SU-DHL-6 (cell line): ENCODE results near the gene LIPE.

Experiments
- H2AFZ ChIP-seq: fragments of 200-600 bp; sonication (generic); 2 replicates; pipeline ENCODE4 v1.6.1; 2014; ENCODE audit warnings: low read depth, mild to moderate bottlenecking, moderate library complexity, mixed read lengths, antibody characterized with exemption, low read length; ENCODE audit not compliant: severe bottlenecking
- H3F3A ChIP-seq: fragments of 200-600 bp; shearing (Covaris generic); 2 replicates; pipeline ENCODE4 v1.6.0; 2016; ENCODE audit warnings: antibody characterized with exemption, mild to moderate bottlenecking; ENCODE audit not compliant: insufficient read depth
- H3K27ac ChIP-seq: fragments of 200-600 bp; sonication (generic); 2 replicates; pipeline ENCODE4 v1.5.1; 2016; ENCODE audit warnings: low read depth, mild to moderate bottlenecking, low read length, moderate library complexity, mixed read lengths
- H3K27me3 ChIP-seq: fragments of 200-600 bp; sonication (generic), shearing (Covaris generic); 2 replicates; pipeline ENCODE4 v1.6.0; 2014; ENCODE audit warnings: mild to moderate bottlenecking, low read length
- H3K36me3 ChIP-seq: fragments of 200-600 bp; sonication (generic); 2 replicates; pipeline ENCODE4 v1.6.1; 2014; ENCODE audit warnings: mild to moderate bottlenecking, low read length, mixed read lengths
- H3K4me2 ChIP-seq: fragments of 300-600, 200-600 bp; shearing (Covaris generic), sonication (generic); 2 replicates; pipeline ENCODE4 v1.6.0; 2014; ENCODE audit warnings: low read length, low read depth, mild to moderate bottlenecking; ENCODE audit not compliant: poor library complexity, severe bottlenecking
- H3K4me3 ChIP-seq: fragments of 200-600 bp; sonication (generic); 2 replicates; pipeline ENCODE4 v1.5.1; 2014; ENCODE audit warnings: antibody characterized with exemption, low read length, mild to moderate bottlenecking, mixed read lengths; ENCODE audit not compliant: insufficient read depth, poor library complexity, severe bottlenecking
- H3K79me2 ChIP-seq: fragments of 200-600 bp; sonication (generic); 2 replicates; pipeline ENCODE4 v1.6.1; 2014; ENCODE audit warnings: mild to moderate bottlenecking, low read length, moderate library complexity; ENCODE audit not compliant: insufficient read depth
- H3K9ac ChIP-seq: fragments of 200-600 bp; sonication (generic); 2 replicates; pipeline ENCODE4 v1.7.0; 2014; ENCODE audit warnings: mild to moderate bottlenecking, low read length
- H3K9me2 ChIP-seq: fragments of 200-600 bp; sonication (generic); replicated peaks from 2 replicates; pipeline ENCODE4 v1.6.1; 2014; ENCODE audit warnings: low read length; ENCODE audit not compliant: insufficient read depth
- H3K9me3 ChIP-seq: fragments of 200-600 bp; sonication (generic); 2 replicates; pipeline ENCODE4 v1.6.1; 2014; ENCODE audit warnings: low read length, mixed read lengths; ENCODE audit not compliant: insufficient read depth
- H4K20me1 ChIP-seq: fragments of 200-600 bp; sonication (generic); 2 replicates; pipeline ENCODE4 v1.6.1; 2014; ENCODE audit warnings: low read depth, mild to moderate bottlenecking, antibody characterized with exemption, low read length, moderate library complexity, mixed read lengths
- EZH2phosphoT487 ChIP-seq: fragments of 200-600 bp; sonication (generic), shearing (Covaris generic); conservative IDR thresholded peaks from 2 replicates; pipeline ENCODE4 v1.6.1; 2018; ENCODE audit warnings: mild to moderate bottlenecking, antibody characterized with exemption, low read length, moderate library complexity, mixed read lengths
- TF ChIP-seq, protein P1 (sequence below): fragments of 200-600 bp; sonication (generic); IDR thresholded peaks from one replicate; pipeline ENCODE4 v1.5.1; 2017; ENCODE audit warnings: antibody characterized with exemption, mild to moderate bottlenecking, low read length, moderate library complexity; ENCODE audit not compliant: insufficient read depth, poor library complexity, severe bottlenecking

LIPE gene

DNA sequence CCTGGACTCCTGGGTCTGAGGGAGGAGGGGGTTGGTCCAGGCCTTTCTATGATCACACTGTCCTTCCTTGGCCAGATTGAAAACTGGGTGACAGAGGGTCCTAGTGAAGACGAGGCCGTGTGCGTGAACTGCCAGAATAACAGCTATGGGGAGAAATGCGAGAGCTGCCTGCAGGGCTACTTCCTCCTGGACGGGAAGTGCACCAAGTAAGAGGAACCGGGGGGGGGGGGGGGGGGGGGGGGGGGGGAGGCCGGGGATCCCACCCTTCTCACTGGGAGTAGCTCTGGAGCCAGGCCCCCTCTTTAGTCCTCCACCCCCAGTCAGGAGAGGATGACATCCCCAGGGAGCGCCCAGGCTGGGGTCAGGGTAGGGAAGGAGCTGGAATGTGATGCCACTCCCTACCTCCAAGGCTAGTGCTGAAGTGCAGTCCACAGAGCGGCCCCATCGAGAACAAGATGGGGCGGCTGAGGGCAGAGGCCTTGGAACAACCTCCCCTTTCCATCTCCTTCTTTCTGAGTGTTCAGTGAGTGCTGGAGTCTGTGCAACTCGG is 56.5 kb downstream of the LIPE start:
- Histone ChIP-seq H4K20me1 (no peaks in the 10 kb centered on the region), H3K9ac (no peak overlapping the region), H3F3A (no peaks in the 10 kb centered on the region), H3K27me3 (no peaks in the 10 kb centered on the region), H3K27ac (no peak overlapping the region), H3K9me2 (no peaks in the 10 kb centered on the region), H3K36me3 (no peaks in the 10 kb centered on the region), H3K9me3 (no peaks in the 10 kb centered on the region), H3K79me2 (no peaks in the 10 kb centered on the region), H2AFZ (no peak overlapping the region), H3K4me2 (no peak overlapping the region), H3K4me3 (no peak overlapping the region)
- no peak for TF ChIP-seq EZH2phosphoT487
- TF ChIP-seq, protein P1, sequence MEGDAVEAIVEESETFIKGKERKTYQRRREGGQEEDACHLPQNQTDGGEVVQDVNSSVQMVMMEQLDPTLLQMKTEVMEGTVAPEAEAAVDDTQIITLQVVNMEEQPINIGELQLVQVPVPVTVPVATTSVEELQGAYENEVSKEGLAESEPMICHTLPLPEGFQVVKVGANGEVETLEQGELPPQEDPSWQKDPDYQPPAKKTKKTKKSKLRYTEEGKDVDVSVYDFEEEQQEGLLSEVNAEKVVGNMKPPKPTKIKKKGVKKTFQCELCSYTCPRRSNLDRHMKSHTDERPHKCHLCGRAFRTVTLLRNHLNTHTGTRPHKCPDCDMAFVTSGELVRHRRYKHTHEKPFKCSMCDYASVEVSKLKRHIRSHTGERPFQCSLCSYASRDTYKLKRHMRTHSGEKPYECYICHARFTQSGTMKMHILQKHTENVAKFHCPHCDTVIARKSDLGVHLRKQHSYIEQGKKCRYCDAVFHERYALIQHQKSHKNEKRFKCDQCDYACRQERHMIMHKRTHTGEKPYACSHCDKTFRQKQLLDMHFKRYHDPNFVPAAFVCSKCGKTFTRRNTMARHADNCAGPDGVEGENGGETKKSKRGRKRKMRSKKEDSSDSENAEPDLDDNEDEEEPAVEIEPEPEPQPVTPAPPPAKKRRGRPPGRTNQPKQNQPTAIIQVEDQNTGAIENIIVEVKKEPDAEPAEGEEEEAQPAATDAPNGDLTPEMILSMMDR = no peak

DNA sequence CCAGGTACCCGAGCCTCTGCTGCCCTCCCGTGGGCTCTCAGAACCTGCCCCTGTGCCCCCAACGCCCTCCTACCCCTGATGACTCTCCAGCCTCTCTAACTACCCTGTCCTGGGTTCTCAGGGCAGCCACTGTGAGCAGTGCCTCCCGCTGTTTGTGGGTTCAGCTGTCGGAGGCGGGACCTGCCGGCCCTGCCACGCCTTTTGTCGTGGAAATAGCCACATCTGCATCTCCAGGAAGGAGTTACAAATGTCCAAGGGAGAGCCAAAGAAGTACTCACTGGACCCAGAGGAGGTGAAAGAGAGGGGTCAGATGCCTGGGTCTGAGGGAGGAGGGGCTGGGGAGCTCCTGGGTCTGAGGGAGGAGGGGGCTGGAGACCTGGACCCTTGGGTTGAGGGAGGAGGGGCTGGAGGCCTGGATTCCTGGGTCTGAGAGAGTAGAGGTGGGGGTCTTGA is 57.1 kb downstream of the LIPE start:
- Histone ChIP-seq H3K27ac (no peak overlapping the region), H3K9me2 (no peaks in the 10 kb centered on the region), H3K79me2 (no peaks in the 10 kb centered on the region), H3F3A (no peaks in the 10 kb centered on the region), H4K20me1 (no peaks in the 10 kb centered on the region), H3K9ac (no peak overlapping the region), H3K4me2 (no peak overlapping the region), H3K36me3 (no peaks in the 10 kb centered on the region), H3K27me3 (no peaks in the 10 kb centered on the region), H3K4me3 (no peak overlapping the region), H2AFZ (no peak overlapping the region), H3K9me3 (no peaks in the 10 kb centered on the region)
- TF ChIP-seq EZH2phosphoT487 = no peak
- TF ChIP-seq, protein P1 = no peak

DNA sequence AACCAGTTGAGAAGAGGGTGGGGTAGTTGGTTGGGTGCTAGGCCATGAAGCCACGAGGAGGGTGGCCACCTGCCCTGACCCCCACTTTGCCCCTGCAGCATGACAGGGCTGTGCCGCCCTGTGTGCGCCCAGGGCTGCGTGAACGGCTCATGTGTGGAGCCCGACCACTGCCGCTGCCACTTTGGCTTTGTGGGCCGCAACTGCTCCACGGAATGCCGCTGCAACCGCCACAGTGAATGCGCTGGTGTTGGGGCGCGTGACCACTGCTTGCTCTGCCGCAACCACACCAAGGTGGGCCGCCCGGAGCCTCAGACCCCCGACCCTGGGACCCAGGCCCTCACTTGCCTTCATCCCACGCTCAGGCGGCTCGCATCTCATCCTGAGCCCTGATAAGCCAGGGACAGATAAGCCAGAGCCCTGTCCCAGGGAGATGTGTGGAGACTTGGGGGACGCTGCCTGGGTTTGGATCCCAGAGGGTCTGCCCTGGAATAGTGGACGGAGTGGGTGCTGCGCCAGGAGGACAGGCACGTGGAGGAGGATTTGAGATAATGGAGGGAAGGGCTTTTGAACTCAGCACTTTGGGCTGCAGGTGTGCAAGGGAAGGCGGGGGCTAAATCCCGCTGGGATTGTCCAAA is 57.6 kb downstream of the LIPE start:
- H2AFZ ChIP-seq = no peak overlapping the region
- no peaks in the 10 kb centered on the region for H3K9me2 ChIP-seq
- no peaks in the 10 kb centered on the region for H3K79me2 ChIP-seq
- no peak overlapping the region for H3K4me2 ChIP-seq
- H4K20me1 ChIP-seq = no peaks in the 10 kb centered on the region
- H3K9me3 ChIP-seq = no peaks in the 10 kb centered on the region
- no peaks in the 10 kb centered on the region for H3K36me3 ChIP-seq
- no peak overlapping the region for H3K27ac ChIP-seq
- H3K4me3 ChIP-seq = no peak overlapping the region
- no peak overlapping the region for H3K9ac ChIP-seq
- H3F3A ChIP-seq = no peaks in the 10 kb centered on the region
- H3K27me3 ChIP-seq = no peaks in the 10 kb centered on the region
- TF ChIP-seq, protein P1 = no peak
- no peak for TF ChIP-seq EZH2phosphoT487
